Measurements from ENCODE around the gene ASPHD2. TPM values are rescaled to one million over a fixed set of nuclear protein-coding genes. Genes with fewer than 3 reads are reported as not detected.

The ASPHD2 gene
- polyA plus RNA-seq, 1 of the 3 experiments (the other 2 are of a cell fraction): 2.2 TPM

GRCh38 chr22:26394777-26395176 lies 34.3 kb upstream of the ASPHD2 start (continued):
- no peak for TF ChIP-seq MAX (IDR thresholded peaks at IDR 0.05; ENCODE audit: low read depth)
- no peak for TF ChIP-seq MXI1 (IDR thresholded peaks at IDR 0.05; ENCODE audit: low read depth, low read length)

DNA sequence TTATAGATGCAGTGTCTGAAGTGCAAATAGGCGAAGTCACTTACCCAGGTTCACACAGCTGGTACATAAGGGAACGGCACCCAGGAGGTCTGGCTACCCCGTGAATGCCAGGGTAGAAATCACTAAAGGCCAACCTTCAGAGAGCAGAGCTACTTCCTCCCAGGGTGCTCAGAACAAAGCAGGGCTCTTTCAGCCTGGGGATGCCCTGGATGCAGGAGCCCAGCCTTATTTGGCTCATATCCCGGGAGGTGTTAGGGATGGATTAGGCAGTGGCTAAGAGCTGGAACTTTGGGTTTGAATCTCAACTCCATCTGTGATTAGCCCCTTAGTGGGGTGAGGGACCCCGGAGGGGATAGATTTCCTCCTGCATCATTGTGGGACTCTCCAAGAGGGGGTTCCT lies 33.1 kb upstream of the ASPHD2 start:
- WGBS (ENCODE audit: low lambda C conversion rate): 37% methylated on average over 5 of the region's 5 CpGs
- no peak overlapping the region for H3K9ac ChIP-seq
- POLR2A ChIA-PET: no interaction called here

More for the DNA sequence above, 33.1 kb upstream of the ASPHD2 start:
- CTCF ChIA-PET: interaction anchor here (1.0 to 5.6 kb wide), 10 partner anchors 9 to 84 kb away, joined by 3 to 83 read pairs (median 4); no protein-coding TSS in a partner anchor
- Histone ChIP-seq H2AFZ (ENCODE audit: low read depth) (no peak overlapping the region), H3K36me3 (replicated peaks in 1 of 2; ENCODE audit: control insufficient read depth in 1 of 2, insufficient read depth in 2 of 2, low read length in 1 of 2) (no peaks in the 10 kb centered on the region), H4K20me1 (ENCODE audit: insufficient read depth) (no peaks in the 10 kb centered on the region), H3K4me3 (ENCODE audit: low read depth in 2 of 2, low read length in 1 of 2) (no peak overlapping the region), H3K27ac (ENCODE audit: low read depth in 2 of 2, low read length in 1 of 2) (no peak overlapping the region), H3K4me2 (no peak overlapping the region), H3K9me3 (no peaks in the 10 kb centered on the region), H3K9me2 (no peaks in the 10 kb centered on the region), H3F3A (replicated peaks; ENCODE audit: insufficient read depth) (no peaks in the 10 kb centered on the region), H3K4me1 (ENCODE audit: control insufficient read depth in 1 of 2, insufficient read depth in 2 of 2, low read depth in 1 of 2, low read length in 1 of 2) (0 out of 4 replicates have a peak, but pooled peaks cover 0 to 4% of the 10 kb centered on the region in 2 experiments), H3K79me2 (ENCODE audit: insufficient read depth) (no peaks in the 10 kb centered on the region), H3K27me3 (ENCODE audit: insufficient read depth) (no peaks in the 10 kb centered on the region)
- TF ChIP-seq EZH2phosphoT487 (IDR thresholded peaks at IDR 0.05; ENCODE audit: borderline replicate concordance, low read depth) (no peak), USF1 (IDR thresholded peaks at IDR 0.05; ENCODE audit: borderline replicate concordance, low read depth) (no peak), REST (IDR thresholded peaks at IDR 0.05; ENCODE audit: low read depth, low read length) (no peak), GABPA (IDR thresholded peaks at IDR 0.05; ENCODE audit: low read depth) (no peak), EP300 (IDR thresholded peaks at IDR 0.05; ENCODE audit: borderline replicate concordance in 1 of 2, low read depth in 1 of 2, low read length in 1 of 2) (no peak), PBX3 (IDR thresholded peaks at IDR 0.05) (no peak), NFIC (IDR thresholded peaks at IDR 0.05; ENCODE audit: borderline replicate concordance) (no peak), TAF1 (IDR thresholded peaks at IDR 0.05; ENCODE audit: borderline replicate concordance, low read depth, low read length) (no peak), FOXM1 (IDR thresholded peaks at IDR 0.05; ENCODE audit: low read depth) (no peak), RCOR1 (IDR thresholded peaks at IDR 0.05; ENCODE audit: low read length) (no peak), GATA2 (CRISPR knock-in tag; IDR thresholded peaks at IDR 0.05) (no peak), MAX (IDR thresholded peaks at IDR 0.05; ENCODE audit: low read depth) (no peak), MXI1 (IDR thresholded peaks at IDR 0.05; ENCODE audit: low read depth, low read length) (no peak), RFX5 (IDR thresholded peaks at IDR 0.05; ENCODE audit: low read length) (no peak), JUND (IDR thresholded peaks at IDR 0.05) (no peak), MEF2A (IDR thresholded peaks at IDR 0.05; ENCODE audit: borderline replicate concordance, low read depth) (no peak), RXRA (IDR thresholded peaks at IDR 0.05; ENCODE audit: borderline replicate concordance, low read depth) (no peak)
- TF ChIP-seq, protein P1, sequence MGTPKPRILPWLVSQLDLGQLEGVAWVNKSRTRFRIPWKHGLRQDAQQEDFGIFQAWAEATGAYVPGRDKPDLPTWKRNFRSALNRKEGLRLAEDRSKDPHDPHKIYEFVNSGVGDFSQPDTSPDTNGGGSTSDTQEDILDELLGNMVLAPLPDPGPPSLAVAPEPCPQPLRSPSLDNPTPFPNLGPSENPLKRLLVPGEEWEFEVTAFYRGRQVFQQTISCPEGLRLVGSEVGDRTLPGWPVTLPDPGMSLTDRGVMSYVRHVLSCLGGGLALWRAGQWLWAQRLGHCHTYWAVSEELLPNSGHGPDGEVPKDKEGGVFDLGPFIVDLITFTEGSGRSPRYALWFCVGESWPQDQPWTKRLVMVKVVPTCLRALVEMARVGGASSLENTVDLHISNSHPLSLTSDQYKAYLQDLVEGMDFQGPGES (IDR thresholded peaks at IDR 0.05; ENCODE audit: low read depth, low read length): no peak
- no peak for DNase-seq

All from SK-N-SH (cell line).